NCI-H2107 treated with DMSO at 0.1 percent for 48 hours (cell line): ENCODE results near the gene PIM3.

Experiments used
- DNase-seq: peaks from one replicate; lab custom pipeline; 2025; ENCODE audit not compliant: unreplicated experiment; lab: John Stamatoyannopoulos, UW

PIM3 gene

GRCh38 chr22:49960159-49961004 is at the start of gene PIM3:
PIM3 (plus strand) TSS chr22:49960772; CDS start chr22:49960948, 176 bp downstream.
- DNase-seq, result peak; percentile 38

- DNase-seq, result no peak
Measured at GRCh38 chr22:49911881-49912625, 48.5 kb upstream of the PIM3 start.

GRCh38 chr22:49913026-49913425 is 47.5 kb upstream of the PIM3 start:
- no peak for DNase-seq

- no peak for DNase-seq
Measured at GRCh38 chr22:49913446-49913845, 47.1 kb upstream of the PIM3 start.

- DNase-seq, result no peak
Measured at GRCh38 chr22:49914256-49914655, 46.3 kb upstream of the PIM3 start.

- DNase-seq, result no peak
Measured at GRCh38 chr22:49915610-49916009, 45.0 kb upstream of the PIM3 start.

- no peak for DNase-seq
Measured at GRCh38 chr22:49916831-49917230, 43.7 kb upstream of the PIM3 start.

GRCh38 chr22:49917974-49918910 is 42.3 kb upstream of the PIM3 start, which contains the start of the genes ALG12 and CRELD2:
ALG12 (minus strand) TSS chr22:49918438; CDS start chr22:49913765, 4,673 bp downstream.
CRELD2 (plus strand) TSS chr22:49918634; CDS start chr22:49918770, 136 bp downstream.
- peak; percentile 49 for DNase-seq

- DNase-seq, result no peak
Measured at GRCh38 chr22:49918911-49919881, 41.4 kb upstream of the PIM3 start.

GRCh38 chr22:49920859-49921258 is 39.7 kb upstream of the PIM3 start:
- no peak for DNase-seq

- no peak for DNase-seq
Measured at GRCh38 chr22:49921508-49922278, 38.9 kb upstream of the PIM3 start.

- no peak for DNase-seq
Measured at GRCh38 chr22:49922484-49922883, 38.1 kb upstream of the PIM3 start.

- DNase-seq, result no peak
Measured at GRCh38 chr22:49922926-49923325, 37.6 kb upstream of the PIM3 start.

GRCh38 chr22:49923445-49923844 is 37.1 kb upstream of the PIM3 start:
- DNase-seq, result no peak

GRCh38 chr22:49924113-49924833 is 36.3 kb upstream of the PIM3 start:
- no peak for DNase-seq

GRCh38 chr22:49925525-49926128 is 34.9 kb upstream of the PIM3 start:
- no peak for DNase-seq

GRCh38 chr22:49926916-49927315 is 33.7 kb upstream of the PIM3 start:
- DNase-seq, result no peak
